ENCODE measurements around the gene UBA5. TPM values are rescaled to one million over a fixed set of nuclear protein-coding genes. Genes with fewer than 3 reads are reported as not detected.
A peak's percentile ranks its signal among the peaks of the same experiment; 100 is the strongest.

Gene UBA5
- total and polyA plus RNA-seq, 9 of the 15 experiments (the other 6 are each of a cell fraction or from before 2014, with no cell fraction given): 8.1 to 71.1 (median 29.4) TPM

GRCh38 chr3:132662212-132662611 is 2.1 kb downstream of the UBA5 start:
- intact Hi-C loops (cut with micrococcal nuclease) (no loop called here), in situ Hi-C loops (cut with MboI) (no loop called here)
- DNase-seq (ENCODE audit: extremely low read depth in 1 of 4, low spot score in 3 of 4) (no peak), ATAC-seq (no peak), FAIRE-seq (no peak)
- no peak overlapping the region for H3K27ac ChIP-seq (ENCODE audit: extremely low read depth, low read depth, low read length)
- no peaks in the 10 kb centered on the region for H3K9me1 ChIP-seq (ENCODE audit: control insufficient read depth, insufficient read depth, low read length)
- H3K79me2 ChIP-seq (ENCODE audit: control insufficient read depth, insufficient read depth, low read length): peaks cover 61% of the 10 kb centered on the region
- H3K9me3 ChIP-seq (replicated peaks; ENCODE audit: control insufficient read depth, insufficient read depth, low read depth, low read length): no peaks in the 10 kb centered on the region
- peaks cover 18% of the 10 kb centered on the region for H3K36me3 ChIP-seq (ENCODE audit: control insufficient read depth, insufficient read depth, low read length)
- H3K4me2 ChIP-seq (ENCODE audit: insufficient read depth, low read length): no peak overlapping the region
- CTCF ChIA-PET (ENCODE audit: low intra/inter-chr PET ratio): no interaction called here
- peaks cover 0 to 9% of the 10 kb centered on the region in 2 experiments; a peak in 3 of 5 replicates for H3K4me1 ChIP-seq (replicated peaks in 1 of 2; ENCODE audit: control insufficient read depth in 2 of 2, insufficient read depth in 2 of 2, low read length in 2 of 2)
- TF ChIP-seq POLR2AphosphoS5 (IDR thresholded peaks at IDR 0.05; ENCODE audit: control insufficient read depth, insufficient read depth, low read depth, low read length) (no peak), GABPB2 (CRISPR knock-in tag; conservative IDR thresholded peaks at IDR 0.05) (no peak), SREBF2 (CRISPR knock-in tag; IDR thresholded peaks at IDR 0.05) (no peak), RBM15 (IDR thresholded peaks at IDR 0.05; ENCODE audit: insufficient read depth, low read length) (no peak), ZEB2 (IDR thresholded peaks at IDR 0.05) (no peak), HDAC8 (tag; IDR thresholded peaks at IDR 0.05) (no peak)
- BruUV-seq (replicated peaks): no TSS peak
- POLR2A ChIA-PET: interaction anchor here (1.3 kb wide), 1 partner anchor 9 kb away, joined by 3 read pairs; no protein-coding TSS in a partner anchor
- no peaks in the 10 kb centered on the region for H4K20me1 ChIP-seq (replicated peaks; ENCODE audit: control insufficient read depth, insufficient read depth, low read length)
- H2AFZ ChIP-seq (ENCODE audit: low read depth, low read length): no peak overlapping the region
- H3K4me3 ChIP-seq: peak overlapping the region; percentile 91; the same call in 1 of the 2 replicates
- peak overlapping the region in 1 of 2 experiments; percentile 90; a peak in 2 of 4 replicates for H3K9ac ChIP-seq (ENCODE audit: insufficient read depth in 1 of 2, low read depth in 2 of 2, low read length in 2 of 2)
- H3K27me3 ChIP-seq (ENCODE audit: control insufficient read depth in 2 of 2, insufficient read depth in 2 of 2, low read length in 2 of 2): no peaks in the 10 kb centered on the region

GRCh38 chr3:132665230-132665745 is 5.2 kb downstream of the UBA5 start:
- in situ Hi-C loops (cut with MboI) (no loop called here), intact Hi-C loops (cut with micrococcal nuclease) (no loop called here)
- DNase-seq (ENCODE audit: extremely low read depth in 1 of 4, low spot score in 3 of 4) (no peak), FAIRE-seq (no peak), ATAC-seq (no peak)
- peak; percentile 59 for TF ChIP-seq HMBOX1 (IDR thresholded peaks at IDR 0.05)
- 0 out of 2 replicates have a peak, but pooled peaks have one; percentile 43 for TF ChIP-seq ZKSCAN8 (CRISPR knock-in tag; IDR thresholded peaks at IDR 0.05)
- no peak for TF ChIP-seq KLF1 (tag; IDR thresholded peaks at IDR 0.05)
- no TSS peak for BruUV-seq (replicated peaks)
- Histone ChIP-seq H3K27me3 (ENCODE audit: control insufficient read depth in 2 of 2, insufficient read depth in 2 of 2, low read length in 2 of 2) (no peaks in the 10 kb centered on the region), H3K9ac (ENCODE audit: insufficient read depth in 1 of 2, low read depth in 2 of 2, low read length in 2 of 2) (no peak overlapping the region), H3K9me3 (replicated peaks; ENCODE audit: control insufficient read depth, insufficient read depth, low read depth, low read length) (no peaks in the 10 kb centered on the region), H3K4me1 (replicated peaks in 1 of 2; ENCODE audit: control insufficient read depth in 2 of 2, insufficient read depth in 2 of 2, low read length in 2 of 2) (peaks cover 2 to 3% of the 10 kb centered on the region in 2 experiments; a peak in 2 of 5 replicates), H4K20me1 (replicated peaks; ENCODE audit: control insufficient read depth, insufficient read depth, low read length) (no peaks in the 10 kb centered on the region), H3K4me3 (no peak overlapping the region), H3K36me3 (ENCODE audit: control insufficient read depth, insufficient read depth, low read length) (peaks cover 41% of the 10 kb centered on the region), H3K79me2 (ENCODE audit: control insufficient read depth, insufficient read depth, low read length) (peaks cover 49% of the 10 kb centered on the region), H2AFZ (ENCODE audit: low read depth, low read length) (no peak overlapping the region), H3K9me1 (ENCODE audit: control insufficient read depth, insufficient read depth, low read length) (no peaks in the 10 kb centered on the region), H3K4me2 (ENCODE audit: insufficient read depth, low read length) (no peak overlapping the region), H3K27ac (ENCODE audit: extremely low read depth, low read depth, low read length) (no peak overlapping the region)
- ChIA-PET POLR2A (interaction anchor here (0.6 kb wide), 1 partner anchor 1091 kb away, joined by 3 read pairs; no protein-coding TSS in a partner anchor), CTCF (ENCODE audit: low intra/inter-chr PET ratio) (no interaction called here)
- WGBS (ENCODE audit: insufficient coverage, low coverage, missing lambda C conversion rate): 76% methylated on average over 3 of the region's 3 CpGs

Data from K562 (cell line).